Hematopoietic multipotent progenitor cell treated with erythropoietin and hydrocortisone succinate and interleukin-3 and kit ligand, for 6 days (in vitro differentiated cells): ENCODE measurements around the gene SHE.

Source experiments
- DNase-seq: peaks from one replicate; pipeline ENCODE4 v3.0.0-alpha.2; 2015

Gene SHE

GRCh38 chr1:154476791-154477190, 25.4 kb downstream of the SHE start:
- no peak for DNase-seq

- peak; percentile 53 for DNase-seq
These were observed 27.4 kb downstream of the SHE start for GRCh38 chr1:154474802-154475201.

GRCh38 chr1:154471304-154471703, 30.9 kb downstream of the SHE start:
- DNase-seq: no peak

DNA sequence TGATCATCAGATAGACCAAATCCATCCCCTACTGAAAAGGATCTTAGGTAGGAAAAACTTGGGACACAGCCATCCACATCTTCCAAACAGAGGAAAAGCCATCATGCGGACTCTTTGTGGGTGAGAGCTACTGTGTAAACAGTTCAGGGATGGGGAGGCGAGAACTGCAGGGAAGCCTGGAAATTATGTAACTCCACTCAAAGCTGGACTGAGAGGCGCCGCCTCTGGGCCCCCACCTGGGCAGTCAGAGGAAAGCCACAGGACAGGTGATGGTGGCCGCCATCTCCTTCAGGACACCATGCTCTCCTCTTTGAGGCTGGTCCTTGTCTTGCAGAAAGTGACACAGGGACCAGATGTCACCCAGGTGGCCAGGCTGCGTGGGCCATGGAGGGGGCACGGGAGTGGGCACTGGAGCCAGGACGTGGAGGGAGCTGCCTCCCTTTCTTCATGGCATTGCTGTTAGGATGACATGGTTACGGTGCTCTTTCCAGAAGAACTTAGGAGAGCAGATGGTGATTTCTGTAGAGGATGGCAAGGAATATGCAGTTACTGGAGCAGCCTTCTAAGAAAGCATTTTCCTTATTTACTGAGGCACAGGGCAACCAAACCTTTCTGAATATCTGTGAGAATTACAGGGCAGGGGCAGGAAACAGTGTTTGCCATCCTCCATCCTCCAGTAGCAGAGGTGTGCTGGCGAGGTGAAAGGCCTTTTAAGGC, 32.2 kb downstream of the SHE start:
- no peak for DNase-seq

DNA sequence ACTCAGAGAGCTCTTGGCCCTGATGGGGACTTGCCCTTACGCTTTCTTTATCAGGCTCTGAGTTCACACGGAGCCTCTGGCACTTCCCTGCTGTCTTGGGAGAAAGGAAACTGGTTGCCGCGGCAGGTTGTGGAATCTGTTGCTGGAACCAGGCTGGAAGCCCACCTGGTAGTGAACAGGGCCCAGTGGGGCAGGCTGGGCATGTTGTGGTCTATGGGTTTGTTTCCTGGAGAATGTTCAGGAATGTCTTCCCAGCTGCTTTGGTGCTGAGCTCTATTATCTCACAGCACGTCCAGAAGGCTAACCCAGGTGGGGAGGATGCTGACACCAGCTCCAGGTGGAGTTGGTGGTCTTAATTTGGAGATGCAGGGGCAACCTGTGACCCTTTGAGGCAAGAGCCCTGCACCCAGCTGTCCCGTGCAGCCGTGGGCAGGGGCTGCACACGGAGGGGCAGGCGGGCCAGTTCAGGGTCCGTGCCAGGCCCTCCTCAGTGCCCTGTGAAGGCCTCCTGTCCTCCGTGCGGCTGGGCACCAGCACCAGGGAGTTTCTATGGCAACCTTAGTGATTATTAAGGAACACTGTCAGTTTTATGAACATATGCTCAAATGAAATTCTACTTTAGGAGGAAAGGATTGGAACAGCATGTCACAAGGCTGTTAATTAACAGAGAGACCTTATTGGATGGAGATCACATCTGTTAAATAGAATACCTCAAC, 33.5 kb downstream of the SHE start:
- DNase-seq: no peak

DNA sequence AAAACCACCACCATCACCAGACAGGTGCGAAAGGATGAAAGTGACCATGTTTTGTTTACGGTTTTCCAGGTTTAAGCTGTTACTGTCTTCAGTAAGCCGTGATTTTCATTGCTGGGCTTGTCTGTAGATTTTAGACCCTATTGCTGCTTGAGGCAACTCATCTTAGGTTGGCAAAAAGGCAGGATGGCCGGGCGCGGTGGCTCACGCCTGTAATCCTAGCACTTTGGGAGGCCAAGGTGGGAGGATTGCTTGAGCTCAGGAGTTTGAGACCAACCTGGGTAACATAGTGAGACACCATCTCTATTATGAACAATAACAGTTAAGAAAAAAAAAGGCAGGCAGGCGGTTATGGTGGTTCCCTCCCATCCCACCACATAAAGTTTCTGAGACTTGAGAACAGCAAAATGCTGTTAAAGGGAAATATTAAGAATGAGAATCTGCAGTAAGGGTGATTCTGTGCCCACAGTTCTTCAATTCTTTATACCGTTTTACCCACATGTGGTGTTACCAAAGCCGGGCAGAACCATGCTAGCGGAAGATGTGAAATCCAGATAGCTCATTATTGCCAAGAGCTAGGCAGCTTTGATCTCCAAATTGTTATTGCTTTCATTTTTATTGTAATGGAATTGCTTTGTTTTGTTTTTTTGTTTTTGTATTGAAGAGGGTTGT, 34.6 kb downstream of the SHE start:
- no peak for DNase-seq

DNA sequence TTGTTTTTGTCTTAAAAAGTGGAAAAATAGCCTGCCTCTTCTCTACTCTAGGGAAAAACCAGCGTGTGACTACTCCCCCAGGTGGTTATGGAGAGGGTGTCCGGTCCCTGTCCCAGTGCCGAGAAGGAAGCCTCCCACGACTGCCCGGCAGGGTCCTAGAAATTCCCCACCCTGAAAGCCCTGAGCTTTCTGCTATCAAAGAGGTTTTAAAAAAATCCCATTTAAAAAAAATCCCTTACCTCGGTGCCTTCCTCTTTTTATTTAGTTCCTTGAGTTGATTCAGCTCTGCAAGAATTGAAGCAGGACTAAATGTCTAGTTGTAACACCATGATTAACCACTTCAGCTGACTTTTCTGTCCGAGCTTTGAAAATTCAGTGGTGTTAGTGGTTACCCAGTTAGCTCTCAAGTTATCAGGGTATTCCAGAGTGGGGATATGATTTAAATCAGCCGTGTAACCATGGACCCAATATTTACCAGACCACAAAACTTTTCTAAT, 35.2 kb downstream of the SHE start:
- DNase-seq: no peak

DNA sequence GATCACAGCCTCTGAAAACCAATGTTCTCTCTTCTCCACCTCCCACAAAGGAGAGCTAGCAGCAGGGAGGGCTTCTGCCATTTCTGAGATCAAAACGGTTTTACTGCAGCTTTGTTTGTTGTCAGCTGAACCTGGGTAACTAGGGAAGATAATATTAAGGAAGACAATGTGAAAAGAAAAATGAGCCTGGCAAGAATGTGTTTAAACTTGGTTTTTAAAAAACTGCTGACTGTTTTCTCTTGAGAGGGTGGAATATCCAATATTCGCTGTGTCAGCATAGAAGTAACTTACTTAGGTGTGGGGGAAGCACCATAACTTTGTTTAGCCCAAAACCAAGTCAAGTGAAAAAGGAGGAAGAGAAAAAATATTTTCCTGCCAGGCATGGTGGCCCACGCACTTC, 36.0 kb downstream of the SHE start:
- no peak for DNase-seq

DNA sequence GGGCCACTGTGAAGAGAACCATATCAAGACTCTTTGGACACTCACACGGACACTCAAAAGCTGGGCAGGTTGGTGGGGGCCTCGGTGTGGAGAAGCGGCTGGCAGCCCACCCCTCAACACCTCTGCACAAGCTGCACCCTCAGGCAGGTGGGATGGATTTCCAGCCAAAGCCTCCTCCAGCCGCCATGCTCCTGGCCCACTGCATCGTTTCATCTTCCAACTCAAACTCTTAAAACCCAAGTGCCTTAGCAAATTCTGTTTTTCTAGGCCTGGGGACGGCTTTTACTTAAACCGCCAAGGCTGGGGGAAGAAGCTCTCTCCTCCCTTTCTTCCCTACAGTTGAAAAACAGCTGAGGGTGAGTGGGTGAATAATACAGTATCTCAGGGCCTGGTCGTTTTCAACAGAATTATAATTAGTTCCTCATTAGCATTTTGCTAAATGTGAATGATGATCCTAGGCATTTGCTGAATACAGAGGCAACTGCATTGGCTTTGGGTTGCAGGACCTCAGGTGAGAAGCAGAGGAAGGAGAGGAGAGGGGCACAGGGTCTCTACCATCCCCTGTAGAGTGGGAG, 36.5 kb downstream of the SHE start:
- DNase-seq: no peak

GRCh38 chr1:154463512-154463990, 38.7 kb downstream of the SHE start:
- peak; percentile 85 for DNase-seq

DNA sequence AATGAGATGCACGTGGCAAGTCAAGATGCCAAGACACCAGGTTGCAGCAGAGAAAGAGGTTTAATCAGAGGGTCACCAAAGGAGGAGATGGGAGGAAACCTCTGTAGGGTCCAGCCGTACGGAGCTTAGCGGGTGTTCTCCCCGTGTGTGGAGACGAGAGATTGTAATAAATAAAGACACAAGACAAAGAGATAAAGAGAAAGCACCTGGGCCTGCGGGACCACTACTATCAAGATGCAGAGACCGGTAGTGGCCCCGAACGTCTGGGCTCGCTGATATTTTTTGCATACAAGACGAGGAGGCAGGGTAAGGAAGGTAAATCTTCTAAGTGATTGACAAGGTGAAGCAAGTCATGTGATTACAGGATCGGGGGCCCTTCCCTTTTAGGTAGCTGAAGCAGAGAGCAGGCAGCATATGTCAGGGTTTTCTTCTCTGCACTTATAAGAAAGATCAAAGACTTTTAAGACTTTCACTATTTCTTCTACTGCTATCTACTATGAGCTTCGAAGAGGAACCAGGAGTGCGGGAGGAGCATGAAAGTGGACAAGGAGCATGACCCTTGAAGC, 41.4 kb downstream of the SHE start:
- peak; percentile 48 for DNase-seq

GRCh38 chr1:154459080-154459479, 43.1 kb downstream of the SHE start:
- DNase-seq: no peak

- DNase-seq: no peak
These were observed 45.6 kb downstream of the SHE start for GRCh38 chr1:154456631-154457030.

GRCh38 chr1:154454386-154455120, 47.7 kb downstream of the SHE start:
- no peak for DNase-seq

- no peak for DNase-seq
These were observed 48.4 kb downstream of the SHE start for GRCh38 chr1:154453574-154454352.

- no peak for DNase-seq
These were observed 49.1 kb downstream of the SHE start for GRCh38 chr1:154453161-154453560.

- no peak for DNase-seq
These were observed 53.8 kb downstream of the SHE start for GRCh38 chr1:154448331-154448811.

DNA sequence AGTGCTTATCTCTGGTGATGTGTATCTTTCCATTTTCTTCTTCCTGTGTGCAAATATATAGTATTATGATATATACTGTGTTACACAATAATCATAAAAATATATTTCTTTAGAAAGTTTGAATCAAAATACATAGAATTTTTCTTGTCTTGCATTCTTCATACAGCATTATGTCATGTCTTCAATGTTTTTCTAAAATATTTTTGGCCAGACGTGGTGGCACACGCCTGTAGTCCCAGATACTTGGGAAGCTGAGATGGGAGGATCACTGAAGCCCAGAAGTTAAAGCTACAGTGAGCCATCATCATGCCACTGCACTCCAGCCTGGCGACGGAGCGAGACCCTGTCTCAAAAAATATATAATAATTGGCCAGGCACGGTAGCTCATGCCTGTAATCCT, 55.4 kb downstream of the SHE start:
- DNase-seq: no peak

- no peak for DNase-seq
These were observed 55.9 kb downstream of the SHE start for GRCh38 chr1:154446292-154446691.

DNA sequence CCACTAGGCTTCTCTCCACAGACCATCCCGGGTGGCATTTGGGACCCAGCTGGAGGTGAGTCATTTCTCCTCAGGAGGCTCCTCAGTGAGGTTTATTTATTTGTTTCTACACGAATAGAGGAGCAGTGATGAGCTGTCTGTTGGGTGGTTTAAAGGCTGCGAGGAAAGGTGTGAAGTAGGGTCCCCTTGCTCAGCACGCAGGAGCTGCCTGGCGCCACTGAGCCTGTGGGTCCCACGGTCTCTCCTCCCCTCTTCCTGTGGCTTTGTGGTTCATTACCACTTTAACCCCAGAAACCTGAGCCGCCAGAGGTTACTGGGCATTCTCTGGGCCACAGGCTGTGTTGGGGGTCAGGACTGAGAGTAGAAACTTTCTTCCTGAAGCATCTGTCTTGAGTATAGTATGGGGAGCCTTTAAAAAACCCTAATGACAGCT, 57.2 kb downstream of the SHE start:
- no peak for DNase-seq
